ENCODE results near the gene PPP4C.
"Not testable (repeated sequence)": the region's sequence is repeated elsewhere in the genome, so short reads cannot be mapped to it uniquely, and the experiment has no call there.

Gene PPP4C

DNA sequence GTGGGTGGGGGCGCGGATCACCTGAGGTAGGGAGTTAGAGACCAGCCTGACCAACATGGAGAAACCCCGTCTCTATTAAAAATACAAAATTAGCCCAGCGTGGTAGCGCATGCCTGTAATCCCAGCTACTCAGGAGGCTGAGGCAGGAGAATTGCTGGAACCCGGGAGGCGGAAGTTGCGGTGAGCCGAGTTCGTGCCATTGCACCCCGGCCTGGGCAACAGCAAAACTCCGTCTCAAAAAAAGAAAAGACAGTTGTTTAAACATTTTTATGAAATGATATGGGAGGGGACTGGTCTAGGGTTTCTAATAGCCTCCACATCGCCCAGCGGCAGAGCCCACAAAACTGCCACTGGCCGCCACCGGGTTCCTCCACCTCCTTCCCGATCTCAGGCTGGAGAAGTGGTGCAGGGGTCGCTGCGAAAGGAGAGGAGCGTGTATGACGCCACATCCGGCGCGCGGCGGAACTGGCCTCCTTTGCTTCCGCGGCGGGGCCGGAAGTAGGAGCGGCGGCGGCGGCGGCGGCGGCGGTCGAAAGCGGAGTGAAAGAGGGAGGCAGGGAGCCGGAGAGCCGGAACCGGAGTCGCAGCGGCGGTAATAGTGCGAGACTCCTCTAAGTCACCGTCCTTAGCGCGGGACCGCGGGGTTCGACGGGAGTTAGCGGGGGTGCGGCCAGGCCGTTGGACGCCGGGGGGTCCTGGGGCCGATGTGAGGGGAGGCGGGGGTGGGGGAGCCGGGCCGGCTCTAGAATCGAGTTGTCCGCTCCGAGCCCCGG, at the start of gene PPP4C:
Gene PPP4C, plus strand, starts transcription at position 492 of the 773 bp plus-strand sequence. CDS start 384 bp downstream, outside the sequence.
- peak; percentile 90 for DNase-seq

DNA sequence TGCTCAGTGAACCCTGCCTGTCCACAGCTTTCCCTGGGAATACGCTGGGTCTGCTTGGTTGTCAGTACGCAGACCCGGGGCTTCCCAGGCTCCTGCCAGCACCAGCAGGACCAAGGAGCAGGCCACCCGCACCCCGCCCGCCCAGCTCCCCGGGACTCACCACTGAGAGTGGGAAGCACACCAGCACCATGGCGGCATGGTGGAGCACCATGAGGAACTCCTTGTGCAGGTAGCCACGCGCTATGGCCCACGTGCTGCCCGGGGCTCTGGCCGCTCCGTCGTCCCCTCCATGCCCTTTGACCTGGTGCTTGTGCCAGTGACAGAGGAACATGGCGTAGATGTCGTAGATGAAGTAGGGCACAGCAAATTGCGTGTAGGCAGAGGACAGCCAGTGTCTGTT, 49.3 kb upstream of the PPP4C start:
- no peak for DNase-seq

DNA sequence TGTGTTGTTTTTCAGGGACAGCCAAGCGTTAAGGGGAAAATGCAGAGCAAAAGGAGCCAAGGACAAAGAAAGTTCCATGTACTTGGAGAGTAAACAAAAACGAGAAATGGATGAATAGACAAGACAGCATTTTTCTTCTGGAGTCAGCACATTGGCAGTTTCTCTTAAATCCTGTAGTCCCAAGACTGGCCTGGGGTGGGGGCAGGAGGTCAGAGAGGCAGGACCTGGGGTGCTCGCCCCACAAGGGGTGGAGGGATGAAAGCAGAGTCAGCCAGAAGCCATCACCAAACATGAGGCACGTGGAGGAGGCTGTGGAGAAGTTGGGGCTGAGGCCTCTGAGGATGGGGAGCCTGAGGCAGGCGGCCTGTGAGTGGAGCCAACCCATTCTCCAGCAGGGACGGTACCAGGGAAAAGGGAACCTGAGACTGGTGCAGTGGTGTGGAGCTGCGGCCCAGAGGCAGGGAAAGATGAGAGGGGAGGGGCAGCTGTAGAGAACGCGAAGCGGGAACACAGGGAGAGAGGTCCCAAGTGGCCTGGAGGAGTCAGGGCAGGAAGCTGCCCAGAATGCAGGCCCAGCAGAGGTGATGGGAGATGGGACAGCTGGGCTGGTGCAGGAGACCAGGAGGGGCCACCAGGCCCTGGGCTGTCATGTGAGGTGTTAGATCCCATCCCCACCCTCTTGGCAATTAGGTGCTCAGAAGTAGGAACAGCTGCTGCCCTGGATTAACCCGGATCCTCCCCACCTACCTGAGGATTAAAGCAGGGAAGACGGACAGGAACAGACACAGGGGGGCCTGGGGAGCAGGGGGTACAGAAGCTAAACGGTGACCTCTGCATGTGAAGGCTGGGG, 48.0 kb upstream of the PPP4C start:
- DNase-seq, result no peak

DNA sequence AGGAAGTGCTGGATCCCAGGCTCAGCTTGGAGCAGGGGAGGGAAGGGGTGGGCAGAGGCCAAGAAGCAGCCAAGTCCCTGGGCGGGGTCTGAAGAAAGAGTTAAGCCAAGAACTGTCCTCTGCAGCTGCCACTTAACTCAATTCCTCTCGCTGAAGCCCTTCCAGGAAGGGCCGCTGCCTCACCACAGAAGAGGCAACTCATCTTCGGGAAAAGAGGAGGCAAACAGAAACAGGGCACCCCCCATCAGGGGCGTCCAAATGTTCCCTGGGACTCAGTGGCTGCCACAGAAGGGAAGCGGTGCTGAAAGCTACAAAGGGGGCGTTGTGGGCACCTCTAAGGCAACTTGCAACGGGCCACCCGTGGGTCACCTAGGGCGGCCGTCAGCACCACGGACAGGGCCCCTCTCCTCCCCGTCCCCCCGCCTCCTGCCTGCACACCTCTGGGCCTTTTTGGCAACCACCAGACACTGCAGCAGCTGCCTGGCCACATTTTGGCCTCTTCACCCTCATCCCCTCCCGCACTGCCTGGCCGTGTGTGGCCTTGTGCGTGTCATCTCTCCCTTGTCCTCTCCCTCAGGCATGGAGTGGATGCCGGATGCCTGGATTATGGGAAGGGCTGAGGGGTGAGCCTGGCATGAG, 47.2 kb upstream of the PPP4C start:
- no peak for DNase-seq

DNA sequence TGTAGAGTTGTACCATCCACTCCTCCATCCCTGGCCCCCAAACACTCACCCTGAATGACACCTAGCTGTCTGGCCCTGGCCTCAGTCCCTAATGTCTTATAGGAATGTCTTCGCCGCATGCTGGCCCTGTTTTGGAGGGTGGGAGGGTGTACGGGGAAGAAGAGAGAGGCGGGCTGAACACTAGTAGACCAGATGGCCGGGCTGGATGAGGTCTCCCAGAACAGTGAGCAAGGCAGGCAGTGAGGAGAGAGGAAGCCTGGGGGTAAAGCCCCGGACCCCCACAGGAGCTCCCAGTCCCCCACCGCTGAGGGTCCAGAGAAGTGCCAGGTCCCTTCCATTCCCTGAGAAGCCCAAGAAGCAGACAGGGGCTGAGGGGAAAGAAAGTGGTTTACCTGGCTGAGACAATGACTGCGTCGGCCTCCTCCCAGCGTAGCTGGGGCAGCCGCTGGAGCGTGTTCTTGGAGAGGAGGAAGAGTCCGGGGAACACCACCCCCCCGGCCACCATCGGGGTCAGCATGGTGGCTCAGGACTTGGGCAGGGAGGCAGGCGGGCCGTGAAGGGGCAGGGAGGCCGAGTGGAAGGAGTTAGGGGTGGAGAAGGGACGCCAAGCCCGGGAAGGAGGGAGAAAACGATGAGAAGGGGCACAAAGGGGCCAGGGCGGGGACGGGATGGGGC, 45.6 kb upstream of the PPP4C start:
- no peak for DNase-seq

DNA sequence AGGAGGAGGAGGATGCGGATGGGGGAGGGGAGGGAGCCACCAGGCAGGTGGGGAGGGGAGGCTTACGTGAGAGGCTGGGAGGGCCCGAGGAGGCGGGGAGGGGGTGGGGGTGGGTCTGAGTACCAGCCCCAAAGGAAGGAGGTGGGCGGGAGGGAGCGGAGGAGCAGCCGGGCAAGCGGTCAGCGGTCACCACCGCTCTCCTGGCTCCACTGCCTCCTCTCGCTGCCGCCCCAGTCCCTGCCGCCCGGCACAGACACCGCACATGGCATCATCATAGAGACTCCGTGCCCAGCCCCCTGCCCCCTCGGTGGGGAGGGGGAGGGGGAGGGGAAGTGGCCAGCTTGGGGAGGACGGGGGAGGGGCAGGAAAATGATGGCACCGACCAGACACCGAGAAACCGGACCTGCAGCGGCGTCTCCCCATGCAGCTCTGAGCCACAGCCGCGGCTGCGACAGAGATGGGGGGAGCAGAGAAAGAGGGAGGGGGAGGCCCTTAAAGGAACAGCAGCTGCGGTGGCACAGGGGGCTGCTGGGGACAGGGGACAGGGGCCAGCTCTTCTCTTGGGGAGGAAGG, 44.9 kb upstream of the PPP4C start, which contains the start of gene TLCD3B:
Gene TLCD3B, minus strand, starts transcription at position 431 of the 573 bp plus-strand sequence. CDS start 744 bp downstream, outside the sequence.
- no peak for DNase-seq

DNA sequence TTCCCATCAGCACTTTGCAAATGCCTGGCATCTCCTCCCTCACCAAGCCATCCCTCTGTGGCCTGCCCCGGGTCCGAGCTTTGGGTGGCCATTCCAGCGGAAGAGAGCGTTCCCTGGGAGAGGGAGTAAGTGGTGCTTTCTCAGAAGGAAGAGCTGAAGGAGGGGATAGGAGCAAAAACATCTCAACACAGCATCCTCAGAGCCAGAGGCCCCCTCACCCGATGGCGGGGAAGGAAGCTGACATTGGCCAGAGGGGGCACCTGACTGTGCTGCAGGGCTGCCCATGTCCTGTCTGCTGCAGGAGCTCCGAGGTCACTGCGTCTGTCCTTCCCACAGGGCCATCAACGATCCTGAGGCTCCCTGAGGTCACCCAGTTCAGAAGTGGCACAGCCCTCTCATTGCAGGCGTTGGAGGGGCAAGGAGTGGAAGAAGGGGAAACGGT, 44.3 kb upstream of the PPP4C start:
- DNase-seq, result no peak

DNA sequence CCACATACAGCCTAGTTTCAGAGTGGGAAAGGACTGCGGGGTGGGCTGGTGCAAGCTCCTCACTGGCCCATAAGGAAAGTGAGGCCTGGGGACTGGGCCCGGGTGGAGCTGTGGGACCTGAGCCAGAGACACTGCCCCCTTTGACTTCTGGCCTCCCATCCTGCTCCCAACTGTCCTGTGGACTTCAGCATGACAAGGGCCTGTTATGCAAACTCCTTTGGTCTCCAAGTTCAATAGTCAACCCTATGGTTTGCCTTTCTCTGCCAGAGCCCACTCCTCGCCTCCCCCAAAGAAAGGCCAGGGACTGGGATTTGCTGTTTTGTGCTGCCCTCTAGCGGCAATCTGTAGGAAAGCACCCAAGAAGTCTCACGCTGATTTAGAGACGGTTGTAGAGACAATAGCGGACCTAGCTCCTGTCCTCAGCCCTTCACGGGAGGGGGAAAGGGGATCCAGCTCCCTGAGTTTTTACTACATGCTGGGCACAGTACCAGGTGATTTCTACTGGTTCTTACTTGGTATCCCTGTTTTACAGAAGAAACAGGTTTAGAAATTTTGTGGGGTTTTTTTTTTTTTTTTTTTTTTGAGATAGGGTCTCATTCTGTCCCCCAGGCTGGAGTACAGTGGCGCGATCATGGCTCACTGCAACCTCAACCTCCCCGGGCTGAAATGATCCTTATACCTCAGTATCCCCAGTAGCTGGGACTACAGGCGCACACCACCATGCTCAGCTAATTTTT, 43.5 kb upstream of the PPP4C start:
- peak; percentile 79 for DNase-seq

DNA sequence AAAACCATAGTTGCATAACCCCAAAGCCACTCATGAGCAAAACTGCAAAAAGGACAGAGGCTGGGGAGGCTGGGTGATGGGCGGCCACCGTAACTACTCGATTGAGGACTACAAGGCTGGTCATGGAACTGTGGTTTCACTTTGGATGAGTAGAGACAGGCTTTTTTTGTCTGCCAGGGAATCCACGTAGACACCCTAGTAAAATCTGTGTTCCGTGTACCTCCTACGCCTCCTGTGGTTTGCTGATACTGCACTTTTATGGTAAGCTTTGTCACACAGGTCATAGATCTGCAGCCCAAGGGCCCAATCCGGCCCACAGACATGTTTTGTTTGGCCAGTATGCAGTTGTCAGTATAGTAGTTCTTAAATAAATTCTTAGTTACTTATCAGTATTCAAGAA, 42.5 kb upstream of the PPP4C start:
- no peak for DNase-seq

DNA sequence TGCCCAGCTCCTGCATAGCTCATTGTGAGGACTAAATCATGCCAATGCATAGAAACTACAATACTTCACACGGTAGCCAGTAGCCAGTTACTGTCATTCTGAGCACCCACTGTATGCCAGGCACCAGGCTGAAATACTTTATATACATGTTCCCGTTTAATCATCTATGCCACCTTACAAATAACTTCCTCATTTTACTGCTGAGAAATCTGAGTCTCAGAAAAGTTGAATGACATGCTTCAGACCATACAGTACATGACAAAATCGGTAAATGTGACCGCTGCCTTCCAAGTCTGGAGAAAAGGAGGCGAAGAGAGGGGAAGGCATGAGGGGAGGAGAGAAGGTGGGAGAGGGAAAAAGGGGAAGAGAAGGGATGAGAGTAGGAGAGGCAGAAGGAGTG, 35.6 kb upstream of the PPP4C start:
- no peak for DNase-seq

DNA sequence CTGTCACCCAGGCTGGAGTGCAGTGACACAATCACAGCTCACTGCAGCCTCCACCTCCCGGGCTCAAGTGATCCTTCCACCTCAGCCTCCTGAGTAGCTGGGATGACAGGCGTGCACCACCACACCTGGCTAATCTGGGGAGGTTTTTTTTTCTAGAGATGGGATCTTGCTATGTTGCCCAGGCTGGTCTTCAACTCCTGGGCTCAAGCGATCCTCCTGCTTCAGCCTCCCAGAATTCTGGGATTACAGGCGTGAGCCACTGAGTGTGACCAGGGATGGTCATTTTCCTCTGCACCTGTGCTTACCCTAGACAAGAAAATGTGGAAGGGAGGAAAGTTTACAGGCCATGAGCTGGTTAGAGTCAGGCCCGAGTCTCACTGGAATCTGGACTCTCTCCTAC, 35.1 kb upstream of the PPP4C start:
- DNase-seq, result not testable (repeated sequence)

DNA sequence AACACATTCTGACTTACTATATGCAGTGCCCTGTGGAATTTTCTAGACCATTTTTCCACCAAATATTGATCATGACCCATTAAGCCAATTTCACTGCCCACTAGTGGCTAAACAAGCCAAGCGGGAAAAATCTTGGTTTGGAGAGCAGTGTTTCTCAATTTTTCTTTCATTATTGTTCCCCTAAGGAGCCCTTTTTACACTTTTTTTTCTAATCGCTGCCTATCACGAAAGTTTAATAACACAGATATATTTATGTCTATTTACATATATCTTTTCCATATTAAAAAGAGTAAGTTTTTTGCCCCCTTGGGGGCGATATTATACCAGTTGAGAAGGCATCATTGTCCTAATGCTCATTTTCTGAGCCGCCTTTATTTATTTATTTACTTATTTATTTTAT, 34.0 kb upstream of the PPP4C start:
- DNase-seq, result peak; percentile 49

DNA sequence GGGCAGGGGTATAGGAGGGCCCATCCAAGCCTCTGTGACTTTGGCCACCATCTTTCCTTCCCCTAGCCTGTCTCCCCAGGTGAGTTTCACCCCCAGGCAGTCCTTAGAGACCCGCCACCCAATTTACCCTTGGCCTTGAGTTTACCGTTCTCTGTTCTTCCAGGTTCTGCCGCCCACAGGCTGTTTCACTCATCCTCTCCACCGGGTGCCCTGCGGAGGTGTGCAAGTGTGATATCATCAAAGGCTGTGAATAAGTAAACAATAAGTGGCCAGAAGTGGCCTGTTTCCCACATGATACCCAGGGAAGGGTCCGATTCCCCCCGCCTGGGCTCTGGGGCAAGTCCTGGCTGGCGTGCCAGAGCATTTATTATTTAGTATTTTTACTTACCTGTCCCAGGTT, 29.6 kb upstream of the PPP4C start:
- DNase-seq, result no peak

DNA sequence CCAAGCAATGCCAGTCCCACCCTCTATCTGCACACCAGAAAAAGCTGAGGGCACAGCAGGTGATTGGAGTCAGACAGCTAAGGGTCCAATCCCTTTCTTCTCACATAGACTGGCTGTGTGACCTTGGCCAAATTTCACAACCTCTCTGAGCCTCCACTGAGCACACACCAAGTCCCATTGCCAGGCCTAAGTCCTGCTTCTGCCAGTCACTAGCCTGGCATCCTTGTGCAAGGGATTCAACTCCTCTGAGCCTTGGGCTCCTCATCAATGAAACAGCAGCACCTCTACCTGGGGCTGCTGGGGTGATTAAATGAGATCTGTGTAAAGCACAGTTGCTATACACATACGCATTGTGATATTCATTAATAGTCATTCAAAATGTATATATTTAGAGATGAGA, 29.2 kb upstream of the PPP4C start:
- DNase-seq, result no peak

DNA sequence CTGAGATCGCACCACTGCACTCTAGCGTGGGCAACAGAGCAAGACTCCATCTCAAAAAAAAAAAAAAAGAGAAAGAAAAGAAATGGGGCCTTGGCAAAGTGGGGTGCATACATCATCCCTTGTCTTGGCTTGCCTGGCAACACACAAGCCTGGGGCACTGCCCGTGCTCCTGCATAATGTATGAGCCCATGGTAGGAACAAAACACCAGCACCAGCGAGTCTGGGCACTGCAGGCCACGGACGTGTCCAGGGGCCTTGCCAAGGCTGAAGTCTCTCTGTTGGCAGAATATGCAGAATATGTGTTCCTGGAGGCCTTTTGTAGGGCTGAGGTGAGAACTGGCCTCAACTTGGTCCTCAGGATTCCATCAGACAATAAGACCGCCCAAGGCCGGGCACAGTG, 25.9 kb upstream of the PPP4C start:
- no peak for DNase-seq

DNA sequence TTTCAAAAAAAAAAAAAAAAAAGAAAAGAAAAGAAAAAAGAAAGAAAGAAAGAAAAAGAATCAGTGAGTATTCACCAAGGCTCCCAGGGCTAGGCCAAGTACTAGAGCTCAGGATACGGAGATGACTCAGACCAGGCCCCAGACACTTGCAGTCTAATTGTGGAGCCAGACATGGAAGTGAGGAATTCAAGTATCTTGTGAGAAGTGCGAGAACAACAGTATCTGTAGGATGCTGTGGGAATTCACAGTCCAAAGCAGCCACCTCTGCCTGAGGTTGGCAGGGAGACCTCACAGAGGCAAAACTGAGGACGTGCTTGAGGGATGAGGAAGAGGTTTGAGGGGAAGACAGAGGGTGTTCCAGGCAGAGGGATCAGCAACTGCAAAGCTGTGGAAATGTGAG, 24.3 kb upstream of the PPP4C start:
- no peak for DNase-seq

DNA sequence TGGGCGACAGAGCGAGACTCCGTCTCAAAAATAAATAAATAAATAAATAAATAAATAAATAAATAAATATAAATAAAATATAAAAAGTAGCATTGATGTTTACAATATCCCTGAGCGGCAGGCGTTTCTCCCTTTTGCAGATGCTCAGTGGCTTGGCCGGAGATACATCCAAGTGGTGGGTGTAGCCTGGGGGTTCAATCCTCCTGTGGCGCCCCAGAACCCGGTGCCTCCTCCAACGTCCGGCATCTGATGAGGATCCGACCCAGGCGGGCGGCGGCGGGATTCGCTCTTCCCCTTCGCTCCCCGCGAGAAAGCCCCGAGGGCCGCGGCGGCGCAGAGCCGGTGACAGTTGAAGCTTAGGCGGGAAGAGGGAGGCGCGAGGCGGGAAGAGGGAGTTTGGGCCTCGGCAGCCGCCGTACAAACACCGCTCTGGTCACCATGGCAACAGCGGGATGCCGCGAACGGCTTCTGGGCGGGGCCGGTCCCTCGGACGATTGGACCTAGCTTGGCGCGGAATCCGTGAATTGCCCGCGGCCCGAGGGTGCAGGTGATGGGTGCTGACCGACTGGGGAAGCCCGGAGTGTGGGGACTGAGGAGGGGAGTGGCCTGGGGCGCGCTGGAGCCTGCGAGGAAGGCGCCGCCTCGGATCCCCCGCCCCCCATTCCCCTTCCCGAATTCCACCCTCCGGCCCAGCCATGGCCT, 23.0 kb upstream of the PPP4C start:
- peak; percentile 91 for DNase-seq

DNA sequence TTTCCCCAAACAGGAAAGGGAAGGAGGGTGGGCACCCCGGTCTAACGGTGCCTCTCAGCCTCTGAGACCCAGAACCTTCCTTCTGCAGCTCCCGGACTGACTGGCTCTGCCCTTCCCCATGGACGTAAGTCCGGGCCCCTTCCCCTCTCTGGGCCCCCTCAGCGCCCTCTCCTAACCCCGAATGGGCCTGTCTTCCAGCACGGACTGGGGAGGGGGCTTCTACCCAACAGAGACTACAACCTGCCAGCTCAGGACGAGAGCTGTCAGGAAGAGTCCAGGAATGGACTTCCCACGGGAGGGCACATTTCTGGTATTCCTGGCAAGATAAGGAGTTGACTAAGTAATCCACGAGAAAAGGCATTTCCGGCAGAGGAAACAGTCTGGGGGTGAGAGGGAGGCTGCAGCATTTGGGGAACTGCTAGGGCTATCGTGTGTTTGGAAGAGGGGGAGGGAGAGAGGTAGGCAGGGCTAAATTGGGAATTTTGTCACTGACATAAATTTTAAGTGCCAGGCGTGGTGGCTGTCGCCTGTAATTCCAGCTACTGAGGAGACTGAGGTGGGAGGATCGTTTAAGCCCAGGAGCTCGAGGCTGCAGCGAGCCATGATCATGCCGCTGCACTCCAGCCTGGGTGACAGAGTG, 22.3 kb upstream of the PPP4C start:
- DNase-seq, result no peak

DNA sequence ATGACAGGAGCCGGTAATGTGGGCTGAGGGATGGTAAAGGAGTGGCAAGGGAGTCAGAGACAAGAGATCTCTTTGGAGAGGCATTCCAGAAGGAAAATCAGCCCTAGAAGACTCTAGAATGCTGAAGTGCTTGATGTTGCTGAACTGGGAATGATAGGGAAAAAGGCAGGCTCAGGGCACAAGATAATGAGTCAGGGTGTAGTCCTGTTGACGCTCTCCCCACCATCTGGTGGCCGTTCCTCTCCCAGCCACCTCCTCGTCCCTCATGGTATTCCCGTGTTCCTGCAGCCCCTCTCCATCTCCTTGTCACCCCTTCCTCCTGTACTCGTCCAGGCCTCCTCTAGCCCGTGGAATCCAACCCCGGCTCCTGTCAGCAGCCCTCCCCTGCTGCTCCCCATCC, 21.3 kb upstream of the PPP4C start:
- no peak for DNase-seq

DNA sequence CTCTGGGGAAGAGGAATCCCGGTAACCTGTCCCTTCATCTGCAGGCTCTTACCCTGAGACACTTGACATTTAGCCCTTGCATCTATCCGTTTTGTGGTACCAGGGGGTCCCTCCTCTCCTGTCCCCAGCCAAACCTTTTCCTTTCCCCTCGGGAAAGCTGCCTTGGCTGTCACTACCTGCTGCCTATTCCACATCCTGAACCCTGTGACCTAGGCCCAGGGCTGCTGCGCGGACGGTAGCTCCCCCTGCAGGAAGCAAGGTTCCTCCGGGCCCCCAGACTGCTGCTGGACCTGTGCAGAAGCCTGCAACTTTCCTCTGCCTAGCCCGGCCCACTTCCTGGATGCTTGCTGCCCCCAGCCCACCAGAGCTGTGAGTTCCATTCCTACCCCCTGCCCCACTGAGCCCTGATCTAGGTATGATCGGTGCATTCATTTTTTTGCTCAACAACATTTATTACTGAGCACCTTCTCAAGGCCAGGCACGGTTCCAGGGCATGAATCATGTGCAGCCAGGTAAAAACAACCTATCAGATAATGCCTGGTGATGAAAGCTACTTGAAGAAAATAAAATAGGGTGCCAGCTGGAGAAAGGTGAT, 20.7 kb upstream of the PPP4C start:
- DNase-seq, result peak; percentile 61

Data from CD4-positive, alpha-beta T cell treated with Interleukin-17A for 1 hour (primary cell).